22Rv1 (cell line): ENCODE measurements around the gene SLC12A8.

Source experiments
- H3K27ac ChIP-seq: fragments of 450-650 bp; 2 replicates; pipeline ENCODE4 v1.5.1; 2017
- CTCF ChIP-seq: fragments of 450-650 bp; IDR thresholded peaks from 2 replicates; pipeline ENCODE4 v1.5.1; 2017; ENCODE audit warnings: mild to moderate bottlenecking
- ZFX ChIP-seq: fragments of 450-650 bp; IDR thresholded peaks from 2 replicates; pipeline ENCODE4 v1.6.1; 2017; ENCODE audit warnings: antibody characterized with exemption, borderline replicate concordance

Gene SLC12A8

GRCh38 chr3:125051715-125052581, 160.6 kb downstream of the SLC12A8 start:
- TF ChIP-seq CTCF, result no peak
- no peak for TF ChIP-seq ZFX
- no peak overlapping the region for H3K27ac ChIP-seq

GRCh38 chr3:125051205-125051604, 161.3 kb downstream of the SLC12A8 start:
- H3K27ac ChIP-seq, result no peak overlapping the region
- TF ChIP-seq ZFX (no peak), CTCF (no peak)

- H3K27ac ChIP-seq, result no peak overlapping the region
- TF ChIP-seq ZFX, result no peak
- TF ChIP-seq CTCF, result 0 out of 2 replicates have a peak, but pooled peaks have one; percentile 7
Measured at GRCh38 chr3:125050488-125051090, 162.0 kb downstream of the SLC12A8 start.

- TF ChIP-seq CTCF (no peak), ZFX (no peak)
- no peak overlapping the region for H3K27ac ChIP-seq
Measured at GRCh38 chr3:125048282-125048681, 164.3 kb downstream of the SLC12A8 start.

- TF ChIP-seq CTCF, result no peak
- TF ChIP-seq ZFX, result no peak
- H3K27ac ChIP-seq, result no peak overlapping the region
Measured at GRCh38 chr3:125045965-125046364, 166.6 kb downstream of the SLC12A8 start.

- H3K27ac ChIP-seq, result no peak overlapping the region
- no peak for TF ChIP-seq ZFX
- TF ChIP-seq CTCF, result no peak
Measured at GRCh38 chr3:125045194-125045593, 167.4 kb downstream of the SLC12A8 start.

- TF ChIP-seq CTCF, result no peak
- no peak for TF ChIP-seq ZFX
- H3K27ac ChIP-seq, result no peak overlapping the region
Measured at GRCh38 chr3:125043599-125044151, 168.9 kb downstream of the SLC12A8 start.
